Esophagus muscularis mucosa (tissue), 3 donors: ENCODE measurements around the gene ZFHX2.
A peak's percentile ranks its signal among the peaks of the same experiment; 100 is the strongest.

Experiments used
- CTCF ChIP-seq, 3 experiments: fragments of 200-600 bp in 2 of 3; fragments of 450-650 bp in 1 of 3; sonication (generic) in 2 of 3; IDR thresholded peaks; one replicate each; pipeline ENCODE4 v1.5.1; 2017 to 2019; ENCODE audit warnings: antibody characterized with exemption in 3 of 3, mild to moderate bottlenecking in 2 of 3, moderate library complexity in 1 of 3
- POLR2A ChIP-seq: fragments of 450-650 bp; IDR thresholded peaks from one replicate; pipeline ENCODE4 v1.6.1; 2017; ENCODE audit warnings: antibody characterized with exemption, moderate library complexity, mild to moderate bottlenecking, low read depth
- POLR2AphosphoS5 ChIP-seq, 2 donors: sonication (generic); formaldehyde crosslinking; IDR thresholded peaks; one replicate each; pipeline ENCODE4 v1.6.1; 2017; ENCODE audit warnings: antibody characterized with exemption in 2 of 2

GRCh38 chr14:23555882-23556699 is 4.5 kb upstream of the ZFHX2 start, which contains the start of gene THTPA:
- peak; percentile 8 for TF ChIP-seq POLR2A
- no peak for TF ChIP-seq CTCF (IDR thresholded peaks at IDR 0.05)
- TF ChIP-seq POLR2AphosphoS5 (IDR thresholded peaks at IDR 0.05): peak; percentile 75 to 77
